ENCODE data around the gene TNRC18. TPM values are rescaled to one million over a fixed set of nuclear protein-coding genes. Genes with fewer than 3 reads are reported as not detected.
"Not testable (repeated sequence)": the region's sequence is repeated elsewhere in the genome, so short reads cannot be mapped to it uniquely, and the experiment has no call there.

Gene TNRC18
- total and polyA plus RNA-seq, 2 experiments from 2014 or later: 18.1 to 52.8 TPM

- H3K27ac ChIP-seq: no peak overlapping the region
- TF ChIP-seq, protein P1, sequence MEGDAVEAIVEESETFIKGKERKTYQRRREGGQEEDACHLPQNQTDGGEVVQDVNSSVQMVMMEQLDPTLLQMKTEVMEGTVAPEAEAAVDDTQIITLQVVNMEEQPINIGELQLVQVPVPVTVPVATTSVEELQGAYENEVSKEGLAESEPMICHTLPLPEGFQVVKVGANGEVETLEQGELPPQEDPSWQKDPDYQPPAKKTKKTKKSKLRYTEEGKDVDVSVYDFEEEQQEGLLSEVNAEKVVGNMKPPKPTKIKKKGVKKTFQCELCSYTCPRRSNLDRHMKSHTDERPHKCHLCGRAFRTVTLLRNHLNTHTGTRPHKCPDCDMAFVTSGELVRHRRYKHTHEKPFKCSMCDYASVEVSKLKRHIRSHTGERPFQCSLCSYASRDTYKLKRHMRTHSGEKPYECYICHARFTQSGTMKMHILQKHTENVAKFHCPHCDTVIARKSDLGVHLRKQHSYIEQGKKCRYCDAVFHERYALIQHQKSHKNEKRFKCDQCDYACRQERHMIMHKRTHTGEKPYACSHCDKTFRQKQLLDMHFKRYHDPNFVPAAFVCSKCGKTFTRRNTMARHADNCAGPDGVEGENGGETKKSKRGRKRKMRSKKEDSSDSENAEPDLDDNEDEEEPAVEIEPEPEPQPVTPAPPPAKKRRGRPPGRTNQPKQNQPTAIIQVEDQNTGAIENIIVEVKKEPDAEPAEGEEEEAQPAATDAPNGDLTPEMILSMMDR (IDR thresholded peaks at IDR 0.05; ENCODE audit: poor library complexity): no peak
- TF ChIP-seq EZH2 (IDR thresholded peaks at IDR 0.05; ENCODE audit: borderline replicate concordance) (no peak), EZH2phosphoT487 (IDR thresholded peaks at IDR 0.05; ENCODE audit: low read depth, severe bottlenecking, unreplicated experiment) (no peak)
- no peaks in the 10 kb centered on the region for H4K20me1 ChIP-seq (ENCODE audit: insufficient read depth, poor library complexity, severe bottlenecking)
- H3K9me2 ChIP-seq (replicated peaks; ENCODE audit: insufficient read depth): no peaks in the 10 kb centered on the region
- DNase-seq (ENCODE audit: low spot score): no peak
- H3K4me1 ChIP-seq (ENCODE audit: insufficient read depth): no peaks in the 10 kb centered on the region
- no peak overlapping the region for H2AFZ ChIP-seq
- H3K27me3 ChIP-seq: no peaks in the 10 kb centered on the region
- H3K79me2 ChIP-seq: no peaks in the 10 kb centered on the region
- WGBS (ENCODE audit: low lambda C conversion rate, missing lambda C conversion rate): 63% methylated on average over 15 of the region's 29 CpGs
- no peak overlapping the region for H3K4me3 ChIP-seq
- H3K9me3 ChIP-seq (ENCODE audit: low read depth): no peaks in the 10 kb centered on the region
- no peak overlapping the region for H3K4me2 ChIP-seq
- H3K36me3 ChIP-seq (replicated peaks; ENCODE audit: insufficient read depth, low read depth): no peaks in the 10 kb centered on the region
Observed at GRCh38 chr7:5296015-5296610, 127.5 kb downstream of the TNRC18 start.

- TF ChIP-seq, protein P1 (IDR thresholded peaks at IDR 0.05; ENCODE audit: poor library complexity): no peak
- TF ChIP-seq EZH2 (IDR thresholded peaks at IDR 0.05; ENCODE audit: borderline replicate concordance): no peak
- TF ChIP-seq EZH2phosphoT487 (IDR thresholded peaks at IDR 0.05; ENCODE audit: low read depth, severe bottlenecking, unreplicated experiment): no peak
- Histone ChIP-seq H3K4me2 (no peak overlapping the region), H3K4me3 (no peak overlapping the region), H3K9me3 (ENCODE audit: low read depth) (no peaks in the 10 kb centered on the region), H3K4me1 (ENCODE audit: insufficient read depth) (no peaks in the 10 kb centered on the region), H3K36me3 (replicated peaks; ENCODE audit: insufficient read depth, low read depth) (no peaks in the 10 kb centered on the region), H3K27ac (no peak overlapping the region), H3K79me2 (no peaks in the 10 kb centered on the region), H3K27me3 (no peaks in the 10 kb centered on the region), H4K20me1 (ENCODE audit: insufficient read depth, poor library complexity, severe bottlenecking) (no peaks in the 10 kb centered on the region), H2AFZ (no peak overlapping the region), H3K9me2 (replicated peaks; ENCODE audit: insufficient read depth) (no peaks in the 10 kb centered on the region)
- 87% methylated on average over 30 of the region's 33 CpGs for WGBS (ENCODE audit: low lambda C conversion rate, missing lambda C conversion rate)
- DNase-seq (ENCODE audit: low spot score): no peak
Observed at GRCh38 chr7:5295039-5296014, 128.3 kb downstream of the TNRC18 start.

DNA sequence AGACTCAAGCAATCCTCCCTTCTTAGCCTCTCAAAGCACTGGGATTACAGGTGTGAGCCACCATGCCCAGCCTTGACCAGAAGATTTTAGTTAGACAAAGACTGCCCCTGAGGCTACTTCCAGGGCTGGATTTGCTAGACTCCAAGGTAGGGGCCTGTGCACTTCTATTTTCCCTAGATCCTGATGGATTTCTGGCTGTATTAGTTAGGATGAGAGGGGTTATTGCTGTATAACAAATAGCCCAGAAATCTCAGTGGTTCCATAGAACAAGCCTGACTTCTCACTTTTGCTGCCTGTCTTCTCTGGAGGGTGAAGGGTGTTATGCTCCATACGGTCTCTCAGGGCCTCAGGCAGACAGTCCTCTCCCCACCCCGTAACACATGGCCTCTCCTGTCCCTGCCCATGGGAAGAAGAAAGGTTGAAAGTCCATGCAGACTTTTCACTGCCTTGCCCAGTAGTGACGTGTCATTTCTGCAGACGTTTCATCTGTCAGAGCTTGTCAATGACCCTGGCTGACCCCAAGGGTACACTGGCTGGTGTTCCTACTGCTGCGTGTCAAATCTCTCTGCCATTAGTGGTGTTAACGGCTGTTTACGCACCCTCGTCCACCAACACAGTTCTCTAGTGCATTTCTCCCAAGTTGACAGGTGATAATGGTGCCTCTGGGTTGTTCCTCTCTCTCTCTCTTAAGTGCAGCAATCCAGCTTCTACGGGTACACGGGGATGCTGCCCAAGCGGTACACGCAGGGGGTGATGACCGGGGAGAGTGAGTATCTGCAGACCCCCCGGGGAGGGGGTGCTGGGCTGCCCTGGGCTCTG, 129.3 kb downstream of the TNRC18 start:
- no peak overlapping the region for H3K27ac ChIP-seq
- TF ChIP-seq EZH2 (IDR thresholded peaks at IDR 0.05; ENCODE audit: borderline replicate concordance) (no peak), EZH2phosphoT487 (IDR thresholded peaks at IDR 0.05; ENCODE audit: low read depth, severe bottlenecking, unreplicated experiment) (no peak)
- TF ChIP-seq, protein P1 (IDR thresholded peaks at IDR 0.05; ENCODE audit: poor library complexity): no peak
- no peaks in the 10 kb centered on the region for H3K79me2 ChIP-seq
- no peak overlapping the region for H3K4me3 ChIP-seq
- no peak for DNase-seq (ENCODE audit: low spot score)
- H3K9me2 ChIP-seq (replicated peaks; ENCODE audit: insufficient read depth): no peaks in the 10 kb centered on the region
- 84% methylated on average over 14 of the region's 14 CpGs for WGBS (ENCODE audit: low lambda C conversion rate, missing lambda C conversion rate)
- no peaks in the 10 kb centered on the region for H3K9me3 ChIP-seq (ENCODE audit: low read depth)
- H3K27me3 ChIP-seq: no peaks in the 10 kb centered on the region
- no peaks in the 10 kb centered on the region for H3K36me3 ChIP-seq (replicated peaks; ENCODE audit: insufficient read depth, low read depth)
- H3K4me1 ChIP-seq (ENCODE audit: insufficient read depth): no peaks in the 10 kb centered on the region
- no peak overlapping the region for H2AFZ ChIP-seq
- H3K4me2 ChIP-seq: no peak overlapping the region
- H4K20me1 ChIP-seq (ENCODE audit: insufficient read depth, poor library complexity, severe bottlenecking): no peaks in the 10 kb centered on the region

DNA sequence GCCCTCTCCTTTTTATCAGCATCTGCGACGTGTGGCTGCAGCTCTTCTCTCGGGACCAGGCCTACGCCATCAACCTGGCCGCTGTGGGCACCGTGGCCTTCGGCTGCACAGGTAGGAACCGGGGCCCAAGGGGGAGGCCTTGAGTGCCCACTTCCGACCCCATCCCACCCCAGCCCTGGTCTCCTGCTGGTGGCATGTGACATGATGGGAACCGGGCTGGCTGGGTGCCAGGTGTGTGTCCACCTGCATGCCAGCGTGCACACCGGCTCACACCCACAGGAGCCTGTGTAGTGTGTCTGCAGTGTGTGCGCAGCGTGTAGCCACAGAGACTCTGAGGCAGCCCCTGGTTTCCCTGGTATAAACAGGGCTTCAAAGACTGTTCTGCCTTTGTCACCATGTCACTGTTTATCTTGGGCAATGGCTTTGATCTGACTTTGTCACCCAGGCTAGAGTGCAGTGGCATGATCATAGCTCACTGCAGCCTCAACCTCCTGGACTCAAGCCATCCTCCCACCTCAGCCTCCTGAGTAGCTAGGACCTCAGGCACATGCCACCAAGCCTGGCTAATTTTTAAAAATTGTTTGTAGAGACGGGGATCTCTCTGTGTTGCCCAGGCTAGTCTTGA, 131.8 kb downstream of the TNRC18 start:
- H3K27me3 ChIP-seq; DNase-seq (ENCODE audit: low spot score); H3K4me3 ChIP-seq; H3K4me1 ChIP-seq (ENCODE audit: insufficient read depth); H3K9me2 ChIP-seq (replicated peaks; ENCODE audit: insufficient read depth); H3K79me2 ChIP-seq; H2AFZ ChIP-seq; H3K27ac ChIP-seq; H3K9me3 ChIP-seq (ENCODE audit: low read depth); H4K20me1 ChIP-seq (ENCODE audit: insufficient read depth, poor library complexity, severe bottlenecking); H3K4me2 ChIP-seq; H3K36me3 ChIP-seq (replicated peaks; ENCODE audit: insufficient read depth, low read depth): not testable (repeated sequence)
- WGBS (ENCODE audit: low lambda C conversion rate, missing lambda C conversion rate): 80% methylated on average over 10 of the region's 15 CpGs
